ENCODE data around the gene AIFM3. TPM values are rescaled to one million over a fixed set of nuclear protein-coding genes. Genes with fewer than 3 reads are reported as not detected.

The AIFM3 gene
- polyA plus RNA-seq, 2 of the 4 experiments (the other 2 are of a cell fraction), result 1.4 to 3.6 TPM

DNA sequence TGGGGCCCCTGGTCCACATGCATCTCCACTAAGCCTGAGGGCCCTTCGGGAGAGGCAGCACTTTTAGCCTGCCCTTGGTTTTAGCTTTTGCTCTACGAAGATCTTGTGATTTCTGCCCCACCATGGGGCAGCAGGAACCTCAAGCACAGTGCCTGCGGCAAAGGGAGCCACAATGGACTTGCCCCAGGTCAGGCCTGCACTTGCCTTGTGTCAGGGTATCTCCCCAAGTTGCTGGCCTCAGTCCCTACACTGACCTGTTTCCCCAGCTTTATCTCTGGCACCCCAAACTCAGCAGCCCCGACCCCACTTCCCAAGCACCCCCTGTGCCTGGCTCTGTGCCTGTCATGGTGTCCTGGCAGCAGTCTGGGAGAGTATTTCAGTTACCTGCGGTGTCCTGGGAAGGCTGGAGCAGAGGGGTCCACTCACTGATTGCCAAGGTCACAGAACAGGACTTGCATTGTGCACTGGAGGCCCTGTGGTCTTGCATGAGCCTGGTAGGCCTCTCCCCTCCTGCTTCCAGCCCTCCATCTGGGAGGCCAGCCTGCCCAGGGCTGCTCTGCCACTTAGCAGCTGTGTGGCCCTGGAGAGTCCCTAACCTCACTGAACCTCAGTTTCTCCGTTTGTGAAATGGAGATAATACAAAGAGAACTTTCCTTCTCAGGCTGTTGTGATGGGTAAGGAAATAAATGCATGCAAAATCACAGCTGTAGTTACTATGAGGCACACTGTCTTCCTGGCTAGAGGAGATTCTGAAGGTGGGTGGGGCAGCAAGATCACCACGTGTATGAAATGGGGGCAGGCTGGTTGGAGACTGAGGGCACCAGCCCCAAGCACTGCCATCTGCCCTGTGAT, 3.6 kb upstream of the AIFM3 start:
- ChIA-PET POLR2A (no interaction called here), CTCF (interaction anchor here (0.7 to 4.2 kb wide), 8 partner anchors 10 to 211 kb away, joined by 3 to 24 read pairs (median 4); partner anchors contain the start of gene LZTR1)
- Histone ChIP-seq H3K27ac (no peak overlapping the region), H3K4me2 (no peak overlapping the region), H3K4me3 (no peak overlapping the region), H3K4me1 (0 out of 3 replicates have a peak, but pooled peaks cover under 1% of the 10 kb centered on the region), H3K9me3 (no peaks in the 10 kb centered on the region)
- TF ChIP-seq CBX8 (IDR thresholded peaks at IDR 0.05), result no peak
- no peak for TF ChIP-seq JUNB (IDR thresholded peaks at IDR 0.05)
- TF ChIP-seq ZSCAN20 (CRISPR knock-in tag; IDR thresholded peaks at IDR 0.05), result no peak
- TF ChIP-seq CEBPB (IDR thresholded peaks at IDR 0.05), result no peak
- no peak for TF ChIP-seq HDAC2 (IDR thresholded peaks at IDR 0.05)
- no peak for TF ChIP-seq RFX5 (IDR thresholded peaks at IDR 0.05)
- TF ChIP-seq ZNF302 (CRISPR knock-in tag; IDR thresholded peaks at IDR 0.05), result no peak
- TF ChIP-seq ESRRA (IDR thresholded peaks at IDR 0.05; ENCODE audit: borderline replicate concordance, low read length), result no peak
- no peak for TF ChIP-seq RAD21 (conservative IDR thresholded peaks at IDR 0.05 in 1 of 2, IDR thresholded peaks at IDR 0.05 in 1 of 2)
- no peak for TF ChIP-seq MAZ (IDR thresholded peaks at IDR 0.05; ENCODE audit: borderline replicate concordance, low read depth, low read length)
- 63% methylated on average over 5 of the region's 7 CpGs for WGBS (ENCODE audit: missing lambda C conversion rate)
- FAIRE-seq (no peak), DNase-seq (ENCODE audit: low read depth in 1 of 2, low spot score in 1 of 2) (no peak), ATAC-seq (no peak)

DNA sequence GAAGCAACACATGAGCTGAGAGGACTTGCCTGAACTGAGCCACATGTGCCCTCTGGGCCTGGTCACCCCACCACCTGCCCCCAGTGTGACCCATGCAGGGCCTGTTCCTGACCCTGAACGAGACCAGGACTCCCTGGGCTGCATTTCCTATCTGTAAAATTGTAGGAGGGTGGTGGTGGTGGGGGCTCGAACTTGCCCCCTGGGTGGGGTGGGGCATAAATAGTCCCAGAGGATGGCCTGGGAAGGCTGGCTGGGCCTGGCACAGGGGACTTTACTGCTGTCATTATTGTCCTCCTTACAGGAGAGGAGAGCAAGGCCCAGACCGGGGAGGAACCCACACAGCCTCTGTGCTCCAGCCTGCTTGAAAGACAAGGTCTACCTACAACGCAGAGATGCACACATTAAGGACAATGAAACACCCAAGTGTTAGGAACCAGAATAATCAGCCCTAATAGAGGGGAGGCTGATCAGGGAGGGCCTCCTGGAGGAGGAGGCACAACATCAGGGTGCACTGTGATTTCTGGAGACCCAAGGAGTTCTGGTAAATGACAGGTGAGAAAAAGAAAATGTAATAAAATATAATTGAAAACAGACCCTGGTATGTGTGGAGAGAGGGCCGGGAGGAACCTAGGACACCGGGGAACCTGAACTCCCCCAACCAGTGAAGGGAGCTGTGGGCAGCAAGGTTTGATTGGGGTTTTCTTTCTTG, 2.8 kb upstream of the AIFM3 start:
- CTCF ChIA-PET, result interaction anchor here (1.2 to 4.2 kb wide), 3 partner anchors 9 to 79 kb away, joined by 3 to 24 read pairs (median 3); no protein-coding TSS in a partner anchor
- no peaks in the 10 kb centered on the region for H3K4me1 ChIP-seq
- ATAC-seq (no peak), DNase-seq (ENCODE audit: low read depth in 1 of 2, low spot score in 1 of 2) (no peak), FAIRE-seq (no peak)
- no peaks in the 10 kb centered on the region for H3K9me3 ChIP-seq
- H3K4me2 ChIP-seq, result no peak overlapping the region
- H3K27ac ChIP-seq, result no peak overlapping the region
- POLR2A ChIA-PET, result no interaction called here
- H3K4me3 ChIP-seq, result no peak overlapping the region
- WGBS (ENCODE audit: missing lambda C conversion rate), result 86% methylated on average over 4 of the region's 6 CpGs
- TF ChIP-seq ZFP36 (IDR thresholded peaks at IDR 0.05; ENCODE audit: borderline replicate concordance, partially characterized antibody) (peak; percentile 83), TFCP2L1 (CRISPR knock-in tag; IDR thresholded peaks at IDR 0.05) (no peak), GATA3 (IDR thresholded peaks at IDR 0.05; ENCODE audit: borderline replicate concordance) (no peak)

GRCh38 chr22:20964799-20965103, 2.3 kb upstream of the AIFM3 start:
- ATAC-seq, result no peak
- FAIRE-seq, result no peak
- WGBS (ENCODE audit: missing lambda C conversion rate), result 93% methylated on average over 15 of the region's 28 CpGs
- TF ChIP-seq POLR2A (IDR thresholded peaks at IDR 0.05; ENCODE audit: low read length), result no peak
- TF ChIP-seq KDM5A (IDR thresholded peaks at IDR 0.05), result no peak
- TF ChIP-seq PHF8 (IDR thresholded peaks at IDR 0.05; ENCODE audit: borderline replicate concordance, low read depth), result no peak
- Histone ChIP-seq H3K9me3 (no peaks in the 10 kb centered on the region), H3K4me1 (no peaks in the 10 kb centered on the region), H3K4me2 (no peak overlapping the region), H3K4me3 (no peak overlapping the region), H3K27ac (no peak overlapping the region)
- ChIA-PET POLR2A (no interaction called here), CTCF (interaction anchor here (1.2 kb wide), 2 partner anchors 9 to 79 kb away, joined by 3 read pairs; no protein-coding TSS in a partner anchor)
- no peak for DNase-seq (ENCODE audit: low read depth in 1 of 2, low spot score in 1 of 2)

DNA sequence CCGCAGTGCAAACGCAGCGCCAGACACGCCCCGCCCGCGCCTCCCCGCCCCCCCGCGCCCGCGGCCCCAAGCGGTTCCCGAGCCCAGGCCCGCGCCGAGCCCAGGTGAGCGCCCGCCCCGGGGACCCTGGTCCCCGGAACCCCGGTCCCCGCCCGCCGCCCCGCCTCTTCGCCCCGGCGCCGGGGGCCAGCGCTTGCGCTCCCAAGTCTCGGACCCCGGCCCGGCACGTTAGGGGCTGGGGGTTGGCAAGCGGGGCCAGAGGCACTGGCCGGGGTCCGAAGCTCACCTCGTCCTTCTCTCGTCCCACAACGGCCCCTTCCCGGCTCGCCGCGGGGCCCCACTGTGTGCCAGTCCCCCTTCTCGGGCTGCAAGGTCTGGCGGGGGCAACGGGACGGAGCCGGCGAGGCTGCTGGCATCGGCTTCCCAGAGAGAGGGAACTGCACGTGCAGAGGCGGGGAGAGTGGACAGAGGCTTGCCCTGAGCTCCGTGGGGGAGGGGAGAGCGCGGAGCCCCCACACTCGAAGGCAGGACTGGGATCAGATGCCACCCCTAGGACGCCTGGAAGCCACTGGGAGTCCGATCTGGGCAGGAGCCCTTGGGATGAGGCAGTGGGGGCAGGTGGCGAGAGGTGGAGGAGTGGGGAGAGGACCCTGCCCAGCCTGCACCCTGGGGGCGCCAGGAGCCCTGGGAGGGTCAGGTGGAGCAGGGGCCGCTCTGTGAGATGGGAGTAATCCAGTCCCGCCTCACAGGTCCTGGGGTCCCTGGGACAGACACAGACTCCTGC, 1.8 kb upstream of the AIFM3 start:
- CTCF ChIA-PET, result interaction anchor here (1.2 kb wide), 1 partner anchor 9 kb away, joined by 3 read pairs; no protein-coding TSS in a partner anchor
- H3K4me3 ChIP-seq, result no peak overlapping the region
- no peaks in the 10 kb centered on the region for H3K4me1 ChIP-seq
- H3K9me3 ChIP-seq, result no peaks in the 10 kb centered on the region
- ATAC-seq (no peak), FAIRE-seq (no peak), DNase-seq (ENCODE audit: low read depth in 1 of 2, low spot score in 1 of 2) (no peak)
- no peak overlapping the region for H3K27ac ChIP-seq
- TF ChIP-seq TFCP2L1 (CRISPR knock-in tag; IDR thresholded peaks at IDR 0.05) (no peak), NPAS2 (CRISPR knock-in tag; IDR thresholded peaks at IDR 0.05; ENCODE audit: borderline replicate concordance) (no peak), NR3C1 (IDR thresholded peaks at IDR 0.05) (no peak), CBX2 (IDR thresholded peaks at IDR 0.05; ENCODE audit: borderline replicate concordance, low read depth) (no peak), MAFK (IDR thresholded peaks at IDR 0.05; ENCODE audit: partially characterized antibody) (no peak), RARB (CRISPR knock-in tag; IDR thresholded peaks at IDR 0.05) (no peak), MAZ (IDR thresholded peaks at IDR 0.05; ENCODE audit: borderline replicate concordance, low read depth, low read length) (no peak), GATA3 (IDR thresholded peaks at IDR 0.05; ENCODE audit: borderline replicate concordance) (no peak), HEYL (CRISPR knock-in tag; IDR thresholded peaks at IDR 0.05) (no peak), RFX5 (IDR thresholded peaks at IDR 0.05) (no peak), POLR2A (IDR thresholded peaks at IDR 0.05; ENCODE audit: low read length) (no peak)
- 85% methylated on average over 14 of the region's 65 CpGs for WGBS (ENCODE audit: missing lambda C conversion rate)
- POLR2A ChIA-PET, result no interaction called here
- no peak overlapping the region for H3K4me2 ChIP-seq

Measured in A549 (cell line).